ENCODE data around the gene CILP2.

The CILP2 gene

DNA sequence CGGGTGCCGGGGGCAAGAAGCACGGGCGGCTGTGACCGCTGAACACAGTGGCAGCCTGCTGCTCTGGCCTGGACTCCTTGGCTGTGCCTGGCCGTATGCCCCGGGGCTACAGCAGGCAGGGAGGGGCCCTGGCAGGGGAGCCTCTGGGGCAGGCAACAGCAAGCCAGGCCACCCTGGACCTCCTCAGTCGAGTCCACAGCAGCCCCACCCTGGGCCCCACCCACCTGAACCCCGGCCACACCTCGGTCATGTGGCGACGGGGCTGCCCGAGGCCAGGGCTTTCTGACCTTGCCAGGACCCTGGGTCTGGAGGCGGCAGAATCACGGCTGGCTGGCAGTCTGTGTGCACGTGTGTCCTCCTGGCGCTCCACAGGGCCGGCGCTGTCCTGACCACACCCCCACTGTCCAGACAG lies 8.7 kb downstream of the CILP2 start:
- no peak for DNase-seq (ENCODE audit: low read depth)
- H3K4me3 ChIP-seq (ENCODE audit: low read depth, low read length): no peak overlapping the region
- TF ChIP-seq, protein P1, sequence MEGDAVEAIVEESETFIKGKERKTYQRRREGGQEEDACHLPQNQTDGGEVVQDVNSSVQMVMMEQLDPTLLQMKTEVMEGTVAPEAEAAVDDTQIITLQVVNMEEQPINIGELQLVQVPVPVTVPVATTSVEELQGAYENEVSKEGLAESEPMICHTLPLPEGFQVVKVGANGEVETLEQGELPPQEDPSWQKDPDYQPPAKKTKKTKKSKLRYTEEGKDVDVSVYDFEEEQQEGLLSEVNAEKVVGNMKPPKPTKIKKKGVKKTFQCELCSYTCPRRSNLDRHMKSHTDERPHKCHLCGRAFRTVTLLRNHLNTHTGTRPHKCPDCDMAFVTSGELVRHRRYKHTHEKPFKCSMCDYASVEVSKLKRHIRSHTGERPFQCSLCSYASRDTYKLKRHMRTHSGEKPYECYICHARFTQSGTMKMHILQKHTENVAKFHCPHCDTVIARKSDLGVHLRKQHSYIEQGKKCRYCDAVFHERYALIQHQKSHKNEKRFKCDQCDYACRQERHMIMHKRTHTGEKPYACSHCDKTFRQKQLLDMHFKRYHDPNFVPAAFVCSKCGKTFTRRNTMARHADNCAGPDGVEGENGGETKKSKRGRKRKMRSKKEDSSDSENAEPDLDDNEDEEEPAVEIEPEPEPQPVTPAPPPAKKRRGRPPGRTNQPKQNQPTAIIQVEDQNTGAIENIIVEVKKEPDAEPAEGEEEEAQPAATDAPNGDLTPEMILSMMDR (IDR thresholded peaks at IDR 0.05; ENCODE audit: control insufficient read depth, extremely low read depth, insufficient read depth): no peak

DNA sequence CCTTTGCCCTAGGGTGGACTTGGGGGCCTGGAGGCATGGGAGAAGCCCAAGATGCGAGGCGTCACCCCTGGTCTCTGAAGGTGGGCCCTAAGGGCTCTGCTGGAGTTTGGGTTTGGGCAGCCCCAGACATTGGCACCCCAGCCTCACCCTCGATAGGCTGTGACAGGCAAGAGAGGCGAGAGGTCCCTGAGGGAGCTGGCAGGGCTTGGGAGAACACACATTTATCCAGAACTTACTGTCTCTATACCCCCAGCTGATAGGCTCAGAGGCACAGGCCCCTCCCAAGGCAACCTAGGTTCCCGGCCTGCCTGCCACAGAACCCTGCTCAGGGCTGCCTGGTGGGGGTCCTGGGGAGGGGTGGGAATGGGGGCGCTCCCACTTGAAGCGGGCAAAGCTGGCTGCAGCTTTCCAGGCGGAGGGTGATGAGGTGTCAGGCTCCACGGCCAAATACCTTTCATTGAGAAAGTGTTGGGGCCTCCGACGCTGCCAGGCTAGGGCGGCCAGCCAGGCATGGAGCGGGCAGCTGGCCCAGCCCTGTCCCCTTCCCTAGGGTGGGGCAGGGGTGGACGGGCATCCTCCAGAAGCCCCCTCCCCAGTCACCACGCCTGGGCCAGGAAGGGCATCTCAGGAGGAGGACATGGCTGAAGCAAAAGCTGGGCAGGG lies 9.7 kb downstream of the CILP2 start:
- no peak for DNase-seq (ENCODE audit: low read depth)
- TF ChIP-seq, protein P1 (IDR thresholded peaks at IDR 0.05; ENCODE audit: control insufficient read depth, extremely low read depth, insufficient read depth): no peak
- no peak overlapping the region for H3K4me3 ChIP-seq (ENCODE audit: low read depth, low read length)

DNA sequence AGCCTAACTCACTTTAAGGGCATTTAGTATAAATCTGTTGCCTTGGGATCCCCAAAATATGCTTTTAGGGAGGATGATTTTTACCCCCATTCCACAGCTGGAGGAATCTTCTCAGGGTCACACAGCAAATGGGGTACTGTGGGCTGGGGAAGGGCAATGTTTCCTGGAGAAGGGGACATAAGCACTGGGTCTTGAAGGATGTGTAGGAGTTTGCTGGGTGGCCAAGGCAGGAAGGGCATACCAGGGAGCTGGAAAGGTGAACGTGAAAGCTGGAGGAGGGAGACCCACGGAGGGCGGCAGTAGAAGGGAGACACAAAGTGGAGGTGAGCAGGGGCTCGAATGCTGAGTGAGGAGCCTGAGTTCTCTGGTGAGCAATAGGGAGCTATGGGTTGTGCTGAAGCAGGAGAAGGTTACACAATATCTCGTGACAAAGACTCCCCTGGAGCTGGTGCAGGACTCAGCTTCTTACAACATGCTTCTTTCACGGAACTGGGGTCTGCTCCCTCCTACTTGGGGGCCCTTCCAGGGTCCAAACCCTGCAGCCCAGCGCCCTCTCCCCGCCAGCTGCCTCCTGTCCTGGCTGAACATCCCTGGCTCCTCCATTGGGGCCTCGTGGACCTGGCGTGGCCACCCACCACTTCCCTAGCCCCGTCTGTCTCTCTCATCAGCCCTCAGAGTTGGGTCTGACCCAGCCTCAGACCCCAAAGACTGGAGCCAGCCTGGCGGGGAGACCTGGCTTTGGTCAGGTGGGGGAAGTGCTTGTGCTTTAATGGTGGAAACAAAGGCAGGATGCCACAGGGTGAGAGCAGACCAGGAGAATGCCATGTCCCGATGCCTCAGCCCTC lies 11.1 kb downstream of the CILP2 start:
- TF ChIP-seq, protein P1 (IDR thresholded peaks at IDR 0.05; ENCODE audit: control insufficient read depth, extremely low read depth, insufficient read depth): no peak
- no peak overlapping the region for H3K4me3 ChIP-seq (ENCODE audit: low read depth, low read length)
- DNase-seq (ENCODE audit: low read depth): no peak

DNA sequence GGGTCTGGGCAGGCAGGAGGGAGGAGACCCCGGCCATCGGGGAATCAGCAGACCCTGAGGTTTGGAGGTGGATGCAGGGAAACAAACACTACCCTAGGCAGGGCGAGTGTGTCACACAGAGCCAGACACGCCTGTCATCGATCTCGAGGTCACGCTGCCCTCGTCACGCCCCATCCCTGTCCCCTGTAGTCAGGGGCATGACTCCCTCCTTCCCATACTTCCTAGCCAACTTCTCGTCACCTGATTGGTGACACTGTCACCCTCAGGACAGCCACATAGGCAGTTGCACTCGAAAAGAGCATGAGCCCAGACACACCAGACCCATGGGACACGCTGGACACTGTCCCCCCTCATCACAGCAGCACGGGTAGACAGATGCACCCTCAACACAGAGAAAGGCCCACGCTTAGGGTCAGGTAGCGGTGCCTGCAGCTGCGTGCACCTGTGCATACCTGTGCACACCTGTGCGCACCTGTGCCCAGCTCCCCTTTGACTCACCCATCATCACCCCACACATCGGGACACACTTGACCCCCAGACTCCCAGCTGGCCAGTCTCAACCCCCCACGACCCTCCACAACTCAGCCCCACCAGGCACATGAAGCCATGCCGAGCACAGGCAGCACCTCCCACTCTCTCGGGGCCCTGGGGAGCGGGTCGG lies 11.9 kb downstream of the CILP2 start:
- DNase-seq (ENCODE audit: low read depth): no peak
- H3K4me3 ChIP-seq (ENCODE audit: low read depth, low read length): no peak overlapping the region
- TF ChIP-seq, protein P1 (IDR thresholded peaks at IDR 0.05; ENCODE audit: control insufficient read depth, extremely low read depth, insufficient read depth): no peak

DNA sequence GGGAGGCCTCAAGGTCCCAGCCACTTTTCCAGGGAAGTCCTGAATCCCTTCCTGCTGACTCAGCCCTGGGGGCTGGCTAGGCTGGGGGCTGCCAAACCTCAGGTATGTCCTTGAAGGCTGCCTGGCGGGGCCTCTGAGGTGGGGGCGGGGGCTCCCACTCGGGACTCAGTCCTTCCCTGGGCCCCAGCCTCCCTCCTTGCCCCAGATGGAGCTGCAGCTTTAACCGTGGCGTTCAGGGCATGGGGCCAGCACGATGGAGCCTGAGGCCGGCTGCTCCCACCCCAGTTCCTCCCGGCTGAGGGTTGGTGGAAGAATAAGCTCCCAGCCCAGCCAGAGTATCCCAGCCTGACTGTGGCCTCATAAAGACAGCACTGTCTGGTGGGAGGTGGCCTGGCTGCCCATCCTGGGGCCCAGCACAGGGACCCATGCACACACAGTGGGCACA lies 12.4 kb downstream of the CILP2 start:
- DNase-seq (ENCODE audit: low read depth): no peak
- TF ChIP-seq, protein P1 (IDR thresholded peaks at IDR 0.05; ENCODE audit: control insufficient read depth, extremely low read depth, insufficient read depth): no peak
- no peak overlapping the region for H3K4me3 ChIP-seq (ENCODE audit: low read depth, low read length)

GRCh38 chr19:19550972-19551852 lies 13.1 kb downstream of the CILP2 start:
- DNase-seq (ENCODE audit: low read depth): no peak
- TF ChIP-seq, protein P1 (IDR thresholded peaks at IDR 0.05; ENCODE audit: control insufficient read depth, extremely low read depth, insufficient read depth): no peak
- no peak overlapping the region for H3K4me3 ChIP-seq (ENCODE audit: low read depth, low read length)
